Neural progenitor cell (in vitro differentiated cells): ENCODE data around the gene FARS2.

ENCODE experiments used
- EZH2 ChIP-seq: fragments of 200-600 bp; sonication (generic); IDR thresholded peaks from 2 replicates; pipeline ENCODE4 v1.6.1; 2017; ENCODE audit warnings: antibody characterized with exemption, mild to moderate bottlenecking, moderate library complexity
- EZH2phosphoT487 ChIP-seq: fragments of 200-600 bp; sonication (generic); IDR thresholded peaks from 2 replicates; pipeline ENCODE4 v1.6.1; 2017; ENCODE audit warnings: antibody characterized with exemption
- TF ChIP-seq, protein P1 (sequence below): fragments of 200-600 bp; sonication (generic); IDR thresholded peaks from 2 replicates; pipeline ENCODE4 v1.5.1; 2017; ENCODE audit warnings: antibody characterized with exemption, mild to moderate bottlenecking

DNA sequence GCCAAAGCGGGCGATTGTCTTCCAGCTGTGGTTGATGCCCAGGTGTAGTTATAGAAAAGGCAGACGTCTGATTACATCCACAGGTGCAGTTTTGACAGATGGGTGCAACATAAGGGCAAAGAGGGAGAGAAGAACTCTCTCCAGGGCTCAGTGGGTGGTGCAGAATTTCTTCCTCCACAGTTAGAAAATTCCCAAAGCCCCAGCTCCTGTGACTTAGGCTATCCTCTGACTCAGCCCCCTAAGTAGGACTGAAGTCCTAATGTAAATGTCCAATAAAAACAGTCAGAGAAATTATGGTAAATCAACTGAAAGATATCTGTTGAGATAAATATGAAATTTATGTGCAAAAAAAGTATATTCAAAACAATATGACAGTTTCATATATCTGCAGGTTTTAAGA lies 32.0 kb upstream of the FARS2 start:
- TF ChIP-seq, protein P1, sequence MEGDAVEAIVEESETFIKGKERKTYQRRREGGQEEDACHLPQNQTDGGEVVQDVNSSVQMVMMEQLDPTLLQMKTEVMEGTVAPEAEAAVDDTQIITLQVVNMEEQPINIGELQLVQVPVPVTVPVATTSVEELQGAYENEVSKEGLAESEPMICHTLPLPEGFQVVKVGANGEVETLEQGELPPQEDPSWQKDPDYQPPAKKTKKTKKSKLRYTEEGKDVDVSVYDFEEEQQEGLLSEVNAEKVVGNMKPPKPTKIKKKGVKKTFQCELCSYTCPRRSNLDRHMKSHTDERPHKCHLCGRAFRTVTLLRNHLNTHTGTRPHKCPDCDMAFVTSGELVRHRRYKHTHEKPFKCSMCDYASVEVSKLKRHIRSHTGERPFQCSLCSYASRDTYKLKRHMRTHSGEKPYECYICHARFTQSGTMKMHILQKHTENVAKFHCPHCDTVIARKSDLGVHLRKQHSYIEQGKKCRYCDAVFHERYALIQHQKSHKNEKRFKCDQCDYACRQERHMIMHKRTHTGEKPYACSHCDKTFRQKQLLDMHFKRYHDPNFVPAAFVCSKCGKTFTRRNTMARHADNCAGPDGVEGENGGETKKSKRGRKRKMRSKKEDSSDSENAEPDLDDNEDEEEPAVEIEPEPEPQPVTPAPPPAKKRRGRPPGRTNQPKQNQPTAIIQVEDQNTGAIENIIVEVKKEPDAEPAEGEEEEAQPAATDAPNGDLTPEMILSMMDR: no peak
- TF ChIP-seq EZH2 (no peak), EZH2phosphoT487 (no peak)
